ENCODE measurements around the gene UBE3D.

DNA sequence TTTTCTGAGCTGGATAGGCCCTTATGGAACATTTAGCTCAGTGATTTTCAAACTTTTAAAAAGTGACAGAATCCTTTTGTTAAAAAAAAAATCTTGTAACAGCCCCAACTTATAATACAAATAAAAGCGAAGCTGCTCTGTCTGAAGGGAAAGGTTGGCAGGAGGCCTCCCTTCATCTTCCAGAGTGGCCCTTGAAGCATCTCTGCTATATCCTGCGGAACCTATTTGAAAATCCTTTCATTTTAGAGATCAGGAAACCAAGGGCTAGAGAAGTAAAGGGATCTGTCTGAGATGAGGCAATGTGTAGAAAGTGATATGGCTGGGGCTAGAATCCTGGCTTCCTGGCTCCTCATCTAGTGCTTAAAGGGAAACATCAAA lies 107.8 kb downstream of the UBE3D start:
- TF ChIP-seq, protein P1, sequence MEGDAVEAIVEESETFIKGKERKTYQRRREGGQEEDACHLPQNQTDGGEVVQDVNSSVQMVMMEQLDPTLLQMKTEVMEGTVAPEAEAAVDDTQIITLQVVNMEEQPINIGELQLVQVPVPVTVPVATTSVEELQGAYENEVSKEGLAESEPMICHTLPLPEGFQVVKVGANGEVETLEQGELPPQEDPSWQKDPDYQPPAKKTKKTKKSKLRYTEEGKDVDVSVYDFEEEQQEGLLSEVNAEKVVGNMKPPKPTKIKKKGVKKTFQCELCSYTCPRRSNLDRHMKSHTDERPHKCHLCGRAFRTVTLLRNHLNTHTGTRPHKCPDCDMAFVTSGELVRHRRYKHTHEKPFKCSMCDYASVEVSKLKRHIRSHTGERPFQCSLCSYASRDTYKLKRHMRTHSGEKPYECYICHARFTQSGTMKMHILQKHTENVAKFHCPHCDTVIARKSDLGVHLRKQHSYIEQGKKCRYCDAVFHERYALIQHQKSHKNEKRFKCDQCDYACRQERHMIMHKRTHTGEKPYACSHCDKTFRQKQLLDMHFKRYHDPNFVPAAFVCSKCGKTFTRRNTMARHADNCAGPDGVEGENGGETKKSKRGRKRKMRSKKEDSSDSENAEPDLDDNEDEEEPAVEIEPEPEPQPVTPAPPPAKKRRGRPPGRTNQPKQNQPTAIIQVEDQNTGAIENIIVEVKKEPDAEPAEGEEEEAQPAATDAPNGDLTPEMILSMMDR (IDR thresholded peaks at IDR 0.05), result no peak
- no peak for TF ChIP-seq POLR2A (IDR thresholded peaks at IDR 0.05)

All from heart left ventricle (tissue), 13 donors.